Left ventricle myocardium inferior (tissue), 1 donor: ENCODE results near the gene FBLN2. TPM values are rescaled to one million over a fixed set of nuclear protein-coding genes. Genes with fewer than 3 reads are reported as not detected.
A peak's percentile ranks its signal among the peaks of the same experiment; 100 is the strongest.

Experiments used
- DNase-seq: peaks from one replicate; pipeline ENCODE4 v3.0.0-alpha.2; 2020
- H3K27ac ChIP-seq: fragments of 200-600 bp; replicated peaks from 2 replicates; pipeline ENCODE4 v1.8.0; 2021
- H3K27me3 ChIP-seq: fragments of 200-600 bp; 2 replicates; pipeline ENCODE4 v1.8.0; 2021; ENCODE audit warnings: low read depth
- H3K36me3 ChIP-seq: fragments of 200-600 bp; 2 replicates; pipeline ENCODE4 v1.8.0; 2021
- H3K4me1 ChIP-seq: fragments of 200-600 bp; 2 replicates; pipeline ENCODE4 v1.8.0; 2021
- H3K4me3 ChIP-seq: fragments of 200-600 bp; 2 replicates; pipeline ENCODE4 v1.8.0; 2021; ENCODE audit warnings: mild to moderate bottlenecking, moderate library complexity
- H3K9me3 ChIP-seq: fragments of 200-600 bp; replicated peaks from 2 replicates; pipeline ENCODE4 v1.8.0; 2021
- CTCF ChIP-seq: fragments of 200-600 bp; IDR thresholded peaks from 2 replicates; pipeline ENCODE4 v1.8.0; 2021; ENCODE audit warnings: antibody characterized with exemption, mild to moderate bottlenecking, borderline replicate concordance
- intact Hi-C: fragments of 100-400 bp; cut with micrococcal nuclease; formaldehyde crosslinking; loops from one replicate; pipeline ENCODE4 v1.11.0; 2022
- total RNA-seq: library from RNA; stranded (reverse); fragmentation: NEBNext Ultra II Directional; extraction: Animal tissue kit (Norgen Biotek cat#: 25700); gene quantifications from one replicate; pipeline ENCODE4 v1.2.1, GENCODE V29; 2021
- donor health status: DM: no; HTN: yes; CAD: no; lungs with severe emphysema.

The FBLN2 gene
- total RNA-seq, 1 donor from 2014 or later: 56.7 TPM

DNA sequence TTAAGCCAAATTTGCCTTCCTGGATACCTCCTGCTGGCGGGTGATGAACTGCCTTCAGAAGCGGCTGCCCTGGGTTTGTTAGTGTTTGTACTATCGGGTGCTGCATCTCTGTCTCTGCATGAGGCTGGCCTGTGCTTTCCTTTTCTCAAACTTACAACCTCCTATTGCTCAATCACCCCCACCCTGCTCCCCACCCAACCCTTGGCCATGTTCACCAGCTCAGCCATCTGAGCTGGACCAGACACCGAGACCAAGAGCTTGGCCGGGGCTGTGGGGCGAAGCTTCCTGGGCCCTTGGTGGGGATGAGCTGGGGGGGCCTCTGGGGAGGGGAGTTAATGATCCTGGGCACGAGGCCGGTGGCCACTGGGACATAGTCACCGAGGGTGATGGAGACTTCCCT, 16.8 kb upstream of the FBLN2 start:
- H3K27me3 ChIP-seq: peaks cover 42% of the 10 kb centered on the region
- no peaks in the 10 kb centered on the region for H3K9me3 ChIP-seq
- intact Hi-C loops: no loop called here
- peak; percentile 52 for DNase-seq
- peaks cover 16% of the 10 kb centered on the region for H3K4me1 ChIP-seq
- peak overlapping the region; percentile 71 for H3K27ac ChIP-seq
- H3K4me3 ChIP-seq: no peak overlapping the region
- no peak for TF ChIP-seq CTCF
- H3K36me3 ChIP-seq: no peaks in the 10 kb centered on the region

- no peak overlapping the region for H3K4me3 ChIP-seq
- peaks cover 45% of the 10 kb centered on the region for H3K27me3 ChIP-seq
- intact Hi-C loops: no loop called here
- no peaks in the 10 kb centered on the region for H3K36me3 ChIP-seq
- H3K9me3 ChIP-seq: no peaks in the 10 kb centered on the region
- H3K27ac ChIP-seq: peak overlapping the region; percentile 71
- no peak for DNase-seq
- H3K4me1 ChIP-seq: peaks cover 19% of the 10 kb centered on the region
- TF ChIP-seq CTCF: no peak
These were observed 16.3 kb upstream of the FBLN2 start for GRCh38 chr3:13532631-13533030.

GRCh38 chr3:13533885-13534301, 15.0 kb upstream of the FBLN2 start:
- TF ChIP-seq CTCF: no peak
- Histone ChIP-seq H3K27me3 (peaks cover 47% of the 10 kb centered on the region), H3K36me3 (no peaks in the 10 kb centered on the region), H3K27ac (no peak overlapping the region), H3K9me3 (no peaks in the 10 kb centered on the region), H3K4me3 (no peak overlapping the region), H3K4me1 (peaks cover 18% of the 10 kb centered on the region)
- DNase-seq: no peak
- intact Hi-C loops: no loop called here

DNA sequence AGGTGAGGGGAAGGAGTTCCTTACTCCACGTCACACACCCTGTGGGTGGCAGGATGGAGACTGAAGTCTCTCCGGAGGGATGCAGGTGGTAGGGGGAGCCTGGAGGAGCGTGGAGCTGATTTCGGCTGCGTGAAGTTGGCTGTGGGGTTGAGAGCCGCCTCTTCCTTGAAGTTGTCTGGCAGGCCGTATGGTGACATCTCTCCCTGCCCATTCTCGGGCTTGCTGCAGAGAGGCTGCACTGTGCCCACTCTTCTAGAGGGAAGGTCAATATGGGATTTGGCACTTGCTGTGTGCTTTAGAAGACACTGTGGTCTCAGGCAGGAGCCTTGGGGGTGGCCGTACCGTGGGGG, 13.4 kb upstream of the FBLN2 start:
- DNase-seq: no peak
- Histone ChIP-seq H3K9me3 (no peaks in the 10 kb centered on the region), H3K4me1 (peaks cover 22% of the 10 kb centered on the region), H3K27ac (no peak overlapping the region), H3K4me3 (no peak overlapping the region), H3K27me3 (peaks cover 32% of the 10 kb centered on the region), H3K36me3 (no peaks in the 10 kb centered on the region)
- no peak for TF ChIP-seq CTCF
- intact Hi-C loops: no loop called here

GRCh38 chr3:13535905-13536304, 13.0 kb upstream of the FBLN2 start:
- no peak for DNase-seq
- no peak overlapping the region for H3K27ac ChIP-seq
- peaks cover 22% of the 10 kb centered on the region for H3K4me1 ChIP-seq

More at GRCh38 chr3:13535905-13536304, 13.0 kb upstream of the FBLN2 start:
- no peaks in the 10 kb centered on the region for H3K36me3 ChIP-seq
- peaks cover 32% of the 10 kb centered on the region for H3K27me3 ChIP-seq
- intact Hi-C loops: no loop called here
- H3K4me3 ChIP-seq: no peak overlapping the region
- no peak for TF ChIP-seq CTCF
- no peaks in the 10 kb centered on the region for H3K9me3 ChIP-seq
